SU-DHL-6 (cell line): ENCODE measurements around the gene OBSCN.

ENCODE experiments used
- CTCF ChIP-seq: fragments of 200-600 bp; sonication (generic); IDR thresholded peaks from one replicate; pipeline ENCODE4 v1.5.1; 2017; ENCODE audit warnings: antibody characterized with exemption, mild to moderate bottlenecking, low read length, moderate library complexity; ENCODE audit not compliant: insufficient read depth, poor library complexity, severe bottlenecking
- EZH2phosphoT487 ChIP-seq: fragments of 200-600 bp; sonication (generic), shearing (Covaris generic); conservative IDR thresholded peaks from 2 replicates; pipeline ENCODE4 v1.6.1; 2018; ENCODE audit warnings: mild to moderate bottlenecking, antibody characterized with exemption, low read length, moderate library complexity, mixed read lengths

- no peak for TF ChIP-seq CTCF
- no peak for TF ChIP-seq EZH2phosphoT487
These were observed 184.5 kb downstream of the OBSCN start for GRCh38 chr1:228392111-228392936.
